Posterior vena cava (tissue), 2 donors: Measurements from ENCODE around the gene EMP1. TPM values are rescaled to one million over a fixed set of nuclear protein-coding genes. Genes with fewer than 3 reads are reported as not detected.

Source experiments
- DNase-seq: peaks from one replicate; pipeline ENCODE4 v3.0.0-alpha.2; 2020; ENCODE audit warnings: low spot score
- intact Hi-C, 2 donors: fragments of 100-400 bp; cut with DNase I; formaldehyde crosslinking; loops; one replicate each; pipeline versions ENCODE4 v1.14.1 to v1.14.2; 2022 to 2023
- total RNA-seq, 2 donors: library from RNA; stranded (reverse); fragmentation: NEBNext Ultra II Directional; extraction: Animal tissue kit (Norgen Biotek cat#: 25700); gene quantifications; one replicate each; pipeline ENCODE4 v1.2.1, GENCODE V29; 2021
- donor health status: DM: yes; HTN: yes; CAD: no.
- donor health status: DM: yes; HTN: yes; CAD: no.

Gene EMP1
- total RNA-seq, 2 donors from 2014 or later = 596 to 746 TPM

DNA sequence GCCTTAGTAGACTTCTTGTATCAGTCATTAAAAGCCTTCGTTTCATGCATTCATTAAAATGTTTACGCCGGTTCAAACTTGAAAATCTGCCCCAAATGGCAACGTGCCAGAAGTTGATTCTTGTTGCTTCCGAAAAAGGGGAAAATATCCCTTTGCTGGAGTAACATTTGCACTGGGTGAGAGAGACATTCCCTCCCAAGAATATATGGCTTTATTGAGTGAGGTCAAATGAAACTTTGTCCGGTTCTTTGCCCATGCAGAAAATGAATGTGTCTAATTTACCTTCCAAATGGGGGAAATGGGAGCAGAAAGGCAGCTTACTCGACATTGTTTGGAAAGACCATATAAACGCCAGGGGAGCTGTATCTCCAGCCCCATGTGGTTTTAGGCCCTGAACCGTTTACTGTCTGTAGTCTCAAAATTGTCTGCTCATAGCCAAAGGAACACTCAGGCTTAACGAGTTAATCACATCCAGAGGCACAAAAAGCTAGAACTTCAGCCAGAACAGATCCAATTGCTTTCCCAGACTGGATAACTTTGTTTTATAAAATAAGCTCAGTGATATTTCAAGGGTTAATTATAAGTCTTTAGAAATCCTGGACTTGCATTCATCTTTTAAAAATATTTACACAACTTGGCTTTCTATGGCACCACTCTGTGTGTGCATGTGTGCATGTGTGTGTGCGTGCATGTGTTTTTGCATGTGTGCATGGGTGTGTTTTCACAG is 2.9 kb upstream of the EMP1 start:
- intact Hi-C loops = no loop called here
- no peak for DNase-seq

DNA sequence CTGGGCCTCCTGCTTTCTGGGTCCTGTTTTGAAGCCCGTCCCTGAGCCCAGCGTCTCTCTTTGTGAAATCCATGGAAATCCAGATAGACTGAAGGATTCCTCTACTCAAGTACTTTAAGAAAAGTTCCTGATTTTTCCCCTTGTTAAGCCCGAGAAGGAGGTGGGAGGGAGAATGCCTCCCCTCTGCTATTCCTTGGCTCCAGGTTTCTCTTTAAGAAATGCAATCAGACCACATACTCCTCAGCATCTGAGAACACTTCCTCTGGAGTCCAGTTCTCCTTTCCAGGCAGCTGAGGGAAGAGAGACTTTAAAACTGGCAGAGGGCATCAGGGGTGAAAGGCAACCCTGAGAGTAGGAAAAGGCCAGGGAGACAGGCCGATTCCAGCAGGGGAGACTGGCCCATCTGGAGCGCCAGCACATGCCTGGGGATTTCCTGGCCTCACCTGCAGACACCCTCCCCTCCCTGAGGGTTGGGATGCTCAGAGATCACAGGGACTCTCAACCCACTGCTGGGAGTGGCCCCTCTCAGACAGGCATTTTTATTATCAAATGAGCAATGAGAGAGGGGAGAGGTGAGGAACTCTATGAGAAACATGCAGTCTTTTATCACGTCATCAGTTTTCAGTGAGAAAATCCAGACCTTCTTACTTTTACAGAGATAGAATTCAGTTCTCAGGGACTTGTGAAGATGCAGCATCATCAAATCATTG is 2.0 kb upstream of the EMP1 start:
- intact Hi-C loops = no loop called here
- no peak for DNase-seq

DNA sequence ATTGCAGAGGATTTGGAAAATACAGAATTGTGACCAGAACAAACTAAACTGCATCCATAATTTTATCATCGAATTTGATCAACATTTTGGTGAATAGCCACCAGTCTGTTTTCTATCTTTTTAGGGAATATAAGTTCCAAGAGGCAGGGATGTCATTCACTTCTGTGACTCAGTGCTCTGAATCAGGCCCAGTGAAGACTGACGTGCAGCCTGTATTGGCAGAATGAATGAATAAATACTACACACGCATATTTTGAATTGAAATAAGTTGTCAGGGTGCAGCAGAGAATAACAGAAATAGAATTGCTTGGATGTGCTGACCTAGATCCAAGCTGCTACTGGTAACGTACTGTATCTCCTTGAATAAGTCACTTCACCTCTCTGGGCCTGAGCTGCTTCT is 1.3 kb upstream of the EMP1 start:
- DNase-seq = no peak
- intact Hi-C loops = no loop called here

DNA sequence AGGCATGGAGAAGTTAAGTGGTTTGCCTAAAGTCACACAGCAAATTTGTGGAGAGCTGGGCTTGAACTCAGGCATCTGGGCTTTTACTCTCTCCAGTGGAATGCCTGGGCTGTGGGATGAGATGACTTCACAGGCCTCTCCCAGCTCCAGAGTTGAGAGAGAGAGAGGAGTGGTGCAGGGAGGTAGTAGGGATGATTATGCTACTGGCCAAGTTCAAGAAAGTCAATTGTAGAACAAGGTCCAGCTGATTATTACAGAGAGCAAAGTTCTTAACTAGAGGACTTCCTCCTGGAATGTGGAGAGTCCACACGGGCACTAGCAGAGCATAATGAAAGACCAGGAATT is 769 bp upstream of the EMP1 start:
- intact Hi-C loops = no loop called here
- no peak for DNase-seq

DNA sequence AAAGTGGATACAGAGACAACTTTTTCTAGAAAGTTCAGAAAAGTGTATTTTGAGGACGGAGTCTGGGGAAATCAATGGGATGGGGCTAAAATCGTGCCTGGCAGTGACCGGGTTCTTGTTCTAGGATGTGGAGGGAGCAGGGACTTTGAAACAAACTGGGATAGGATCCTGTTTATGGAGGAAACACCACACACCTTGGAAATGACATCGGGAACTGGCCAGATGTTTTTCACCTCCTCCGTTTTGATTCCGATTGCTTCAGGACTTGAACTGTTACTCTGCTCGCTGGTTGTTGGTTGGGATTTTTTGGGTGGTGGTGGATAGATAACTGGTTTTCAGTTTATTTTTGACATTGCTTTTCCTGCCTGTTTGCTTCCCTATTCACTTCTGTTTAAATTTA is 506 bp downstream of the EMP1 start:
- no peak for DNase-seq
- intact Hi-C loops = no loop called here

DNA sequence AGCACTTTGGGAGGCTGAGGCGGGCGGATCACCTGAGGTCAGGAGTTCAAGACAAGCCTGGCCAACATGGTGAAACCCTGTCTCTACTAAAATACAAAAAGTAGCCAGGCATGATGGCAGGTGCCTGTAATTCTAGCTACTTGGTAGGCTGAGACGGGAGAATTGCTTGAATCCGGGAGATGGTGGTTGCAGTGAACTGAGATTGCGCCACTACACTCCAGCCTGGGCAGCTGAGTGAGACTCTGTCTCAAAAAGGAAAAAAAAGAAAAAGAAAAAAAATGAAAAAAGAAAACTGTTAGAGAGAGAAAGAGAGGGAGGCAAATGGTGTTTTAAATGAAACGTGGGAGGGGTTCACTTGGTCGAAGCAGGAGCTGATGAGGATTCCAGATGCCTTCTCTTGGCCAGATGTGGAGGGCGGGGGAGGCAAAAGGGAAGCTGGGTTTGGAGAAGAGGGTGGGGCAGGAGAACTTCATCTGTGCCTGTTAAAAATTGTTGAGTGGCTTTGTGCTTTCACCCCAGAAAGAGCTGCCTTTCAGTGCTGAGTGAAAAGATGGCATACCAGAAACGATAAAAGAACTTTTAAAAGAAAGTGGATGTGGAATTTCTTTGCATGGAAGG is 1.1 kb downstream of the EMP1 start:
- DNase-seq = peak; percentile 86
- intact Hi-C loops = no loop called here

DNA sequence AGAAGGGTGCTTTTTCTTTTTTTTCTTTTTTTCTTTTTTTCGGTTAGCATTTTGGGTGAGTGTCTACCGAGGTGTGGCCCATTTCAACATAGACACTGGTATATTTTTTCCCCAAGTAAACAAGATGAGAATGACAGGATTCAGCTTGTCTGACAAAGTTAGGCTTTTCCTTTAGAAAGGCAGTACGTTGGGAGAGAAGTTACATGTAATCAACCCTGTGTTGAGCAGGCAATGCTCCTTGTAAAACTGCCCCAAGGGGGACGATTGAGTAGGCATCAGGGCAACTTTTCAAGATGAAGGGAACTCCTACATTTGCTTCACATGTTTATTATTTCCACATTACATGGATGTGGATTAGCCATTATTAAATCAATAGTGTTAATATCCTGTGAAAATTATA is 1.7 kb downstream of the EMP1 start:
- intact Hi-C loops = no loop called here
- no peak for DNase-seq

DNA sequence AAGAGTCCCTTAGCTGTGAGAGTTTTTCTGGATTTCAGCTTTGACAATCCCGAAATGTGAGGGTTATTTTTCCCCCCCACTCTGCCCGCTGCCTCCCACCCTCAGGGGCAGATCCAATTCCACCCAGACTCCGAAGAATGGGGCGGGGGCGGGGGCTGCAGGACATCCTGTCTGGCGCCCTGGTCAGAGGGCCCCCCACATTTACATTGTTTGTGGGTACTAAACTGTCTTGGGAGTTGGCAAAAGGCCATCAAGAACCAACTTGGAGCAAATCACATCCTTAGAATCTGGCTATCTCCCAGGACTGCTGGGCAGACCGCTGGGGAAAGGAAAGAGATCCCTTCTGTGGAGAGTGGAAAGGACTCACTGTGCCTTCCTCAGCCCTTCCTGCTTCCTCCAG is 2.4 kb downstream of the EMP1 start:
- DNase-seq = no peak
- intact Hi-C loops = no loop called here

DNA sequence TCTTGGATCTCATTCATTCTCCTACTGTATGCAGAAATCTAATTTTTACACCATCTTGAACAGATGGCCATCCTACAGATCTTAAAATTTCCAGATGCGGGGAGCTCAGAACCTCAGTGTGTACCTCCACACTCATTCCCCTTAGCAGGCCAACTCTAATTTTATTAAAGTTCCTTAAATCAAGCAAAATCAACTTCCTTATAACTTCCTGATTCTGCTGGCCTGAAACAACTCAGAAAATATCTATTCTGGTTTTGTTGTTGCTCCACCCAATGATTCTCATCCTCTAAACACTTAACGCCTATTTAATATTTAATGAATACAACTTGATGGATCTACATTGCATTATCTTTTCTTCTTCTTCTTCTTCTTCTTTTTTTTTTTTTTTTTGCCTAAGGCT is 3.1 kb downstream of the EMP1 start:
- no peak for DNase-seq
- intact Hi-C loops = no loop called here

DNA sequence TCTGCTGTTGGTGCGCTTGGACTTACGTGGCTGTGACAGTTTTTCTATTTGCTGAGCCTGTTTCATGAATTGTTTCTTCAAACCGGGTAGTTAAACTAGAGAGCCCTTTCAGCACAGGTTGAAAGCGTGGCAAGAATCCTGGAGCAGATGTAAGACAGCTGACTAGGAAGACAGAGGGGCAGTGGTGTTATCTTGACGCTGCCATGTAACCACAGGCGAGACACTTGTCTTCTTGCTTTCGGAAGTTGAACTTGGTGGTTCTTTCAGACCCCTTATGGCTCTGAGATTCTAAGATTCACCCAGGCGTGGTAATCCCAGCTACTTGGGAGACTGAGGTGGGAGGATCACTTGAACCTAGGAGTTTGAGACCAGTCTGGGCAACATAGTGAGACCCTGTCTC is 4.3 kb downstream of the EMP1 start:
- intact Hi-C loops = loop anchor here (5.0 to 10.0 kb wide), 3 partner anchors 104 to 286 kb away; no protein-coding TSS in a partner anchor

DNA sequence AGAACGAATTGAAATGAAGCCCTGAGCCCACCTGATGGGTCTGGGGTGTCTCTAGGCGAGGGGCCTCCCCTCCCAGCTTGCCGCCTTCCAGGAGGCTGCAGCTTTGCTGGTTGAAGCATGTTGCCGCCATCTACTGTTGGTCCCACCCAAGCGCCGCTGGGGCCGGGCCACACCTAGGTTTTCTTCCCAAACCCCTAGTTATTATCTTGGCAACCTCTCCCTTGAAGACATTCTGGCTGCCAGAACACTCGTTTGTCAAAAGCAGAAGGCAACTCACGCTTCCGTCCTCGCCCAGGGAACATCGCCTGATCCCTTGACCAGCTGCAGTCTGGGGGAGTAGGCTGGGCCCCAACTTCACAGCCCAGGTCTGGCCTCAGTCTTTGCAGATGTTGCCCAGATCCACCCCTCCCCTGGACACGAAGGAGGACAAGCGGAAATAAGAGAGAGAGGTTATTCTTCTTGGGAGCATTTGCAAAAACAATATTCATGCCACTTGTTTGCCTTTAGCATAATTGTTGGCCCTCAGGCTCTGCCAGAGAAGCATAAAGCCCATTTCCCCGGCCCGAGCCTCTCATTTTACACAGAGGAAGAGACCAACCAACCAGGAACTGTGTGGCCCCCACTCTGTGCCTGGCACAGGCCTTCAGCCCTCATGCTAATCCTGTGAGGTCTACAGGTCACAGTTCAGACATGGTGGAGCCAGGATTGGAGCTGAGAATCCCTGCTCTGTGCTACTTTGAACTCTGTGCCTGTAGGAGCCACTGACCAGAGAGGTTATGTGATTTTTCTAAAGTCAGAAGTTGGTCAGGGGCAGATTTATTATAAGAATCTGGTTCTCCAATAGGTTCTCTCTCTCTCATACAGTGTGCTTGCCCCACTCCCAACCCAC is 6.8 kb downstream of the EMP1 start:
- intact Hi-C loops = loop anchor here (5.0 to 10.0 kb wide), 3 partner anchors 106 to 288 kb away; no protein-coding TSS in a partner anchor
- peak; percentile 89 for DNase-seq

More for the DNA sequence above, 4.3 kb downstream of the EMP1 start:
- DNase-seq = no peak

DNA sequence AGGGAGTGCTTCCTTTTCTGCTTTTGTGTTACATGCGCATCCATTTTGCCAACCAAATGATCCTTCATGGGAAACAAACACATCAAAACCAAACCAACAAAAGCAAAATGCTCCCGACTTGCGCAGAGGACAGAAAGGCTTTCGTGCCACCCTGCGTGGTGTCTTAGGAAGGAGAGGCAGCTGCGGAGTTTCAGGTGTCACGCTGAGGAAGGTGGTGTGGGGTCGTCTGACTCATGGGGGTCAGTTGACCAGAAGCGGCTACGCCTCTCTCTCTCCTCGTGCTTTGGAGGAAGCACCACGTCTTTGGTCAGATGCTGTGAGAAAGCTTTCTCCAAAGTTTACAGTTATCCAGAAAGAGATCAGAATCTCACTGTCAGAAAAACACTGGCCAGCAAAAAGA is 7.9 kb downstream of the EMP1 start:
- no peak for DNase-seq
- intact Hi-C loops = loop anchor here (5.0 to 10.0 kb wide), 3 partner anchors 107 to 290 kb away; no protein-coding TSS in a partner anchor

DNA sequence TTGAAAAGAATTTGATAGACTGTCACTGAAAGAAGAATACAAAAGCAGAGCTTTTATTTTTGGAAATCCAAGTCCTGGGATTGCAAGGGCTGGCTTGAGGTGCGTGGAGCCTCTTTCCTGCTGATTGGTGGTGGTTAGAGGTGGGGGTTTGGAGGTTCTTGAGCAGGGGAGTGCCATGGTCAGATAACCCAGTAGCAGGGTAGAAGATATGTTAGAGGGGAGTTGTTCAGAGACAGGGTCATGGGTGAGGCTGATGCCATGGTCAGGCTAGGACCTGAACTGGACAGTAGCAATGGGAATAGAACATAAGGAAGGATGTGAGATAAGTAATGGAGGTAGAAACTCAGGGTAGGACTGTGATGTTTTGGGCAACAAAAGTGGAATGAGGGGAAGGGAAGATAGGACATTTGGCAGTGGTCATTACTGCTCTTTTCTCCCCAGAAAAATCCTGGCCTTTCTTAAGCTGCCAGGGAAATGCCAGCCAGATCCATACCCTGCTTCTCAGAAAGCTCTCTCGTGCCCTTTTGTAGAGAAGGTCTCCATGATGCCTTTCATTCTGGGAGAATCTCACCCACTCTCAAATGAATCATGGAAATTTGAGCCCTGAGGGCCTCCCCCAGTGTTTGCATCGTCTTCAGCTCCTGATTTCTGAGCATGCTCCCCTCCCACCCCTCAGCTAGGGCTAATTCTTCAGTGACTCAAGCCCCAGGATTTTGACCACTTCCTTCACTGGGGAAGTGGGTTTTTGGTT is 9.5 kb downstream of the EMP1 start:
- intact Hi-C loops = loop anchor here (5.0 to 10.0 kb wide), 2 partner anchors 291 to 294 kb away; no protein-coding TSS in a partner anchor
- DNase-seq = no peak

DNA sequence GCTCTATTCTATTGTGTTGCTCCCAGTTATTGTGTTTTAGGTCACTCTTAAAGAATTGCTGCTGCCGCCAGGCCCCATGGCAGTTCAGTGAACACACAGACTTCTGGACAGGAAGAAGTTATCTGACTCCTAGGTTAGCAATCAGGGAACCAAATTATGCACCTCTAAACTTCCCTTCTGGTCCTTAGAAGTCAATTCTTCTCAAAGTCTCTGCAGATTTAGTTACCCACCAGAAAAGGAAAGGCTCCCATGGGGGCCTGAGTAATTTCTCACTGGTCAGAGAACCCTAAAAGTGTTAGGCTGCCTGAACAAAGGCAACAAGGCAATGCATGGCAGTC is 10.0 kb downstream of the EMP1 start:
- DNase-seq = no peak
- intact Hi-C loops = loop anchor here (5.0 to 10.0 kb wide), 2 partner anchors 292 to 294 kb away; no protein-coding TSS in a partner anchor

DNA sequence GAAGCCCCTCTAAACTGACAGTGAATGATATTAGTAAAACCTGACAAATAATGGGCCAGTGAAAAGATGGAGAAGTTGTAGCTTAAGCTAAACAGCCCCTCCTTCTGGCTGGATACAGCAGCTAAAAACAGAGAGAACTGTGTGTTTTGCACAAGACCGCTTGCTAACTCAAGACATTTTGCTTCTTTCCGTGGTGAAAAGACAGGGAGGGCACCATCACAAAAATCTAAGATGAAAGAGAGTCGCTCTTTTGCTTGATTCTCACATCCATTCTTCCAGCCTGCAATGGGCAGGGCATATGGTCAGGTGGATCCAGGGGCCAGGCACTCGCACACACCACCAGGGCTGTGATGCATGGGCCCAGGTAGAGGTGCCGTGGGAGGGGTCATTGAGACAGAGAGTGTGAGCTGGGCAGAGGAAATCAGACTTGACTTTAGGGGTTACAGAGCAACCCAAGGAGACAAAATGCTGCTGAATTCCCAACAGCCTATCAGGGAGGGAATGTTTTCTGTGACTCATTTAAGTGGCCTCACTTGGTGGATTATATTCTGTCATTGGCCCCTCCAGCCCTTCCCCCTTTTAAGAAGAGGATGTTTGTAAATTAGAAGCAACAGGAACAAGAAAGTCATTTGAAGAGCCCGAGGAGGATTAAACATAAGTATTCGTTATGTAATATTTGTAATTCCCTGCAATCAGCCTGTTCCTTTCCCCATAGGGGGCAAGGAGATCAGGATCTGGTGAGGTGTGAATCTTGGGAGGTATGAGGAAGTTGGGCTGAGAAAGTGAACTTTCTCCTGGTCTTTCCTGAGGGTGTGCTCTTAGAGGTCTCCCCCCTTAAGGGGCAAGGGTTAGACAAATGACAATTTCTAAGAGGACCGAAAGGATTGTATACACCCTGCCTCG is 12.3 kb downstream of the EMP1 start:
- DNase-seq = no peak
- intact Hi-C loops = loop anchor here (5.0 to 10.0 kb wide), 2 partner anchors 294 to 296 kb away; no protein-coding TSS in a partner anchor

DNA sequence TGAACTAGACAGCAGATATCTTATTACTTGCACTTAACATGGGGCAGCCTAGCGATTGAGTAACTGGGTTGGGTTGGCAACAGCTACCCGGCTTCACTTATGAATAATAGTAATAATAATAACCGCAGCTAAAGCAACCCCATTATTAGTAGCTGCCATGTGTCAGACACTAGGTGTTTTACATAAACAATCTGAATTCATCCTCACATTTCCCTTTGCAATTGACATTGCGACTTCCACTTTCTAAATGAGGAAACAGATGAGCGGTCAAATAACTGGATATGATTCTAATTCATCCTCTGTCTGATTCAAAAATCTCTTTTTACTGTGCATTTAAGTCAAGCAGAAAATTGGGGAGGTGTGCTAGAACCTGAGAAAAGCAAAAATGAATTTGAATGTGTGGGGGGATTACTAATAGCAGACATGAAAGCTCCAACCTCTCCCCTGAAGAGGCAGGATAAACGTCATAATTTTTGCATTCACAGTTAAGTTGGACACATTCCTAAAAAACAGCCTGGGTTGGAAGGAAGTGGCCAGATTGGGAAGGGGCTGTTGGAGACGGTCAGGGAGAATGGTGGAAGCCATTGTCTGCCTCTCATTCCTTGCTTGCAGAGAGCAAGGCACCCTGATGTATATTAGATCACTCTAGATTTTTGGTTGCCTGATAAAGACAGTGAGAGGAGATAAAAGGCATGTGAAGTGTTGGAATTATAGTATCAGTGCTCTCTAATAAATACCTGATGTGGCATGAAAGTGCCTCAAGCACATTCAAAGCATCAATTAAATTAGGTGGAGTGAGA is 13.1 kb downstream of the EMP1 start:
- no peak for DNase-seq
- intact Hi-C loops = loop anchor here (5.0 to 10.0 kb wide), 2 partner anchors 295 to 297 kb away; no protein-coding TSS in a partner anchor
